Naive thymus-derived CD4-positive, alpha-beta T cell (primary cell): ENCODE data around the gene EGFR. TPM values are rescaled to one million over a fixed set of nuclear protein-coding genes. Genes with fewer than 3 reads are reported as not detected.

ENCODE experiments used
- ATAC-seq: fragments of 150-1000 bp; cut with Tn5 transposase; 2 replicates; pipeline ENCODE4 v1.10.0; 2021; ENCODE audit warnings: mild to moderate bottlenecking, moderate library complexity
- CTCF ChIA-PET: fragments of 350-600 bp; sonication (Branson Sonifier 250); formaldehyde crosslinking; loops from one replicate; lab custom pipeline; 2021; ENCODE audit warnings: antibody characterized with exemption; lab: Charles Lee
- POLR2A ChIA-PET: fragments of 350-600 bp; sonication (Branson Sonifier 250); formaldehyde crosslinking; loops from one replicate; lab custom pipeline; 2021; ENCODE audit warnings: antibody characterized with exemption, inconsistent platforms; lab: Charles Lee
- DNase-seq, 9 donors: peaks; one replicate each; pipeline versions ENCODE4 v3.0.0 to v3.0.0-alpha.2; 2020 to 2022; ENCODE audit warnings: mixed read lengths in 1 of 9
- H3K27ac ChIP-seq: one replicate; pipeline ENCODE4 v1.7.0; 2013; ENCODE audit warnings: mild to moderate bottlenecking, low read depth, low read length, moderate library complexity
- H3K27me3 ChIP-seq, 2 donors: one replicate each; pipeline ENCODE4 v1.7.0; 2013; ENCODE audit warnings: low read length in 2 of 2, mild to moderate bottlenecking in 2 of 2, moderate library complexity in 2 of 2; ENCODE audit not compliant: control insufficient read depth in 2 of 2, insufficient read depth in 2 of 2
- H3K36me3 ChIP-seq, 3 experiments: 1 replicate in 2 of 3; 2 replicates in 1 of 3; pipeline ENCODE4 v1.7.0; 2013; ENCODE audit warnings: low read length in 3 of 3, mild to moderate bottlenecking in 3 of 3, moderate library complexity in 1 of 3; ENCODE audit not compliant: insufficient read depth in 3 of 3, control insufficient read depth in 2 of 3
- H3K4me1 ChIP-seq, 2 donors: one replicate each; pipeline ENCODE4 v1.7.0; 2013; ENCODE audit warnings: low read length in 2 of 2, mild to moderate bottlenecking in 2 of 2, moderate library complexity in 1 of 2; ENCODE audit not compliant: control insufficient read depth in 2 of 2, insufficient read depth in 2 of 2
- H3K4me3 ChIP-seq: 2 replicates; pipeline ENCODE4 v1.7.0; 2013; ENCODE audit warnings: mild to moderate bottlenecking, low read length
- H3K9me3 ChIP-seq, 3 experiments: 1 replicate in 2 of 3; 2 replicates in 1 of 3; pipeline ENCODE4 v1.7.0; 2013; ENCODE audit warnings: low read length in 3 of 3; ENCODE audit not compliant: control insufficient read depth in 2 of 3
- H3K27ac Mint-ChIP-seq, 9 donors: one replicate each; pipeline ENCODE4 v1.8.0; 2020 to 2022; ENCODE audit warnings: mixed read lengths in 9 of 9, mild to moderate bottlenecking in 8 of 9, moderate library complexity in 5 of 9, inconsistent platforms in 2 of 9
- H3K27me3 Mint-ChIP-seq, 5 donors: one replicate each; pipeline ENCODE4 v1.8.0; 2021 to 2022; ENCODE audit warnings: mixed read lengths in 5 of 5, mild to moderate bottlenecking in 1 of 5
- H3K36me3 Mint-ChIP-seq, 5 donors: one replicate each; pipeline ENCODE4 v1.8.0; 2020 to 2022; ENCODE audit warnings: mixed read lengths in 5 of 5, mild to moderate bottlenecking in 3 of 5, inconsistent platforms in 1 of 5
- H3K4me1 Mint-ChIP-seq, 7 donors: one replicate each; pipeline ENCODE4 v1.8.0; 2020 to 2022; ENCODE audit warnings: mixed read lengths in 7 of 7, mild to moderate bottlenecking in 3 of 7, inconsistent platforms in 1 of 7
- H3K4me3 Mint-ChIP-seq, 10 donors: one replicate each; pipeline ENCODE4 v1.8.0; 2020 to 2022; ENCODE audit warnings: mild to moderate bottlenecking in 10 of 10, mixed read lengths in 10 of 10, moderate library complexity in 6 of 10, inconsistent platforms in 2 of 10
- H3K9me3 Mint-ChIP-seq, 11 donors: one replicate each; pipeline ENCODE4 v1.8.0; 2020 to 2022; ENCODE audit warnings: mixed read lengths in 11 of 11, mild to moderate bottlenecking in 4 of 11, inconsistent platforms in 1 of 11, moderate library complexity in 1 of 11
- intact Hi-C, 2 donors: fragments of 100-400 bp; cut with micrococcal nuclease; formaldehyde crosslinking; loops; one replicate each; pipeline ENCODE4 v1.15.1; 2023
- polyA plus RNA-seq, 2 donors: library from polyadenylated mRNA; unstranded; fragments of 300-500 nt; fragmentation: Illumina TruSeq; gene quantifications; one replicate each; pipeline ENCODE4 v1.2.3, GENCODE V29; 2021
- total RNA-seq, 6 experiments: library from RNA in 5 of 6; stranded (reverse) in 5 of 6; gene quantifications; 1 replicate in 5 of 6; 2 replicates in 1 of 6; pipeline ENCODE4 v1.2.3 and lab custom pipeline; 2021 to 2026

The EGFR gene
- total and polyA plus RNA-seq, 7 experiments from 2014 or later: 0.16 TPM; not detected in 6

DNA sequence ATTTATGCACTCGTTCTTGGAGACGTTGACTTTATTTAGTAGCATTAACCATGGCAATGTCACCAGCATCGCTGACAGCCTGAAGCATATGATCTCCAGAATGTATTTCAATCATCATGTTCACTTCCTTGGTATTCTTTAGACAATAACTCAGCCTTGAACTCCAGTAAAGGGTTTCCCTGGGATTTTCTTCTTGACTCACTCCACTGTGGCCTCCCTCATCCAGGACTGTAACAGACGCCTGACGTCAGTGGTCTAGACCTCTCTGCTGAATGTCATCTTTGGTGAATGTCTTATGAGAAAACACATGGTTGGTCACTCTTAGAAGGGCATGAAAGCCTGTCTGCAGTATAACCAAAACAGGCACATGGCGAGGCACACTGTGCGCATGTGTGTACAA is 64.4 kb downstream of the EGFR start:
- ATAC-seq (no peak), DNase-seq (no peak)
- Mint-ChIP-seq H3K4me1 (peaks cover 6 to 21% (median 15%) of the 10 kb centered on the region in 7 donors), H3K27ac (no peak overlapping the region), H3K36me3 (no peaks in the 10 kb centered on the region), H3K27me3 (peaks cover 0 to 26% (median 8%) of the 10 kb centered on the region in 5 donors), H3K9me3 (no peaks in the 10 kb centered on the region), H3K4me3 (no peak overlapping the region)
- Histone ChIP-seq H3K36me3 (no peaks in the 10 kb centered on the region), H3K27me3 (no peaks in the 10 kb centered on the region), H3K4me3 (no peak overlapping the region), H3K9me3 (no peaks in the 10 kb centered on the region), H3K4me1 (peaks cover 0 to 5% of the 10 kb centered on the region in 2 donors), H3K27ac (no peak overlapping the region)
- ChIA-PET POLR2A (no interaction called here), CTCF (no interaction called here)
- intact Hi-C loops: loop anchor here in 1 of 2 donors (10.0 kb wide), 1 partner anchor 172 kb away; no protein-coding TSS in a partner anchor

DNA sequence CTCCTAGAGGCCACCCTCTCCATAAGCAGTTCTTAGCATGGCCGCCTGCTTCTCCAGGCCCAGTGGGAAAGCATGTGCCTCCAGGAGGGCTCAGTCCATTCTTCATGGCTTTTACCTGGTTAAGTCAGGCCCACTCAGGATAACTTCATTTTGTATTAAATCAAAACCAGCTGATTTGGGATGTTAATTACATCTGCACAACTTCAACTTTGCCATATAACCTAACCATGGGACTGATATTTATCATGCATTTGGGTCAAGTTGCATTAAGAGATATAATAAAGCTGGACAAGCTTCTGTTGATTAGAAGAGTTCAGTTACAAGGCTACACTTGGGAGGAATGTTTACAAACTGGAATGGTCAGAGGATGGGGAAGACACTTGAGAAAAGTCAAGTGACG is 65.5 kb downstream of the EGFR start:
- H3K36me3 Mint-ChIP-seq: no peaks in the 10 kb centered on the region
- ChIA-PET CTCF (no interaction called here), POLR2A (no interaction called here)

DNA sequence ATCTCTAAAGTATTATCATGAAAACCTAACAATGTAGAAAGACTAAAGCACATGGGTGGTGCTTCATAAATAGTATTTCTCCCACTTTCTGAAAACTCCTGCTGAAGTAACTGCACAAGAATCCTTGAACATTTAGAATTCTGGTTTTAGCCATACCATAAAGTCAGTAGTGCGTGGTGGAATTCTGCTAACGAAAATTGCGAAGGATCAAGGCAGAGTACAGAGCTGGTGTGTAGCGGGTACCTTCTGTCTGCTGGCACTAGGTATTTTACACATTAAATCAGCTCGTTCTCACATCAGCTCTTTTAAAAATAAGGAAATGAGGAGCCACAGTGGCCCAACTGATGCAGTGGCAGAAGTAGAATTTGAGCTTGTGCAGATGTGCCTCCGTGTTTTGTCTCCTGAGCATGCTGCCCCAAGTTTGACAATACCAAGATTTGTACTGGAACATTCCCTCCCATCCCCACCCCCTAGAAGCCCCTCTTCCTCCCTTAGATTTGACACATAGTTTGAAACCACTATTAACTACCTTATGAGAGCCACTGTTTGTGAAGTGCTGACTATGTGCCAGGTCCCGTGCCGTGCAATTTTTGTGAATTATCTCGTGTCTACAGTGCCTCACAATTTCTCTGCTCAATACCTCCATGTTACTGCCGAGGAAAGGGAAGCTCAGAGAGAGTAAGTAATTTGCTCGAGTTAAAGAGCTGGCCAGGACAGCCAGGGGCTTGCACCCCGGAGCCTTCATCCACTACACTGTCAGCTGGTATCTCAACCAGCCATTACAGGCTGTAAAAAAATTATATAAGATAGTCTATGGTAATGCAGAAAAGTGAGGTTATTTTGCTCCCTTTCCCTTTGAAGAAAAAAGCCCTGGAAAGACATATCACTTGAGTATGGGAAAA is 66.9 kb downstream of the EGFR start:
- peak overlapping the region in 2 of 10 donors; percentile 16 to 59 for H3K4me3 Mint-ChIP-seq
- H3K36me3 Mint-ChIP-seq: no peaks in the 10 kb centered on the region
- H3K27ac ChIP-seq: no peak overlapping the region
- ChIA-PET CTCF (no interaction called here), POLR2A (no interaction called here)
- H3K9me3 ChIP-seq: no peaks in the 10 kb centered on the region
- no peak for ATAC-seq
- H3K4me1 Mint-ChIP-seq: peaks cover 6 to 21% (median 15%) of the 10 kb centered on the region in 7 donors
- no peaks in the 10 kb centered on the region for H3K9me3 Mint-ChIP-seq
- no peak for DNase-seq
- peaks cover 0 to 5% of the 10 kb centered on the region in 2 donors for H3K4me1 ChIP-seq
- intact Hi-C loops: loop anchor here in 1 of 2 donors (10.0 kb wide), 1 partner anchor 169 kb away; no protein-coding TSS in a partner anchor
- H3K27me3 ChIP-seq: no peaks in the 10 kb centered on the region
- peaks cover 0 to 22% (median 8%) of the 10 kb centered on the region in 5 donors for H3K27me3 Mint-ChIP-seq
- no peak overlapping the region for H3K4me3 ChIP-seq
- no peaks in the 10 kb centered on the region for H3K36me3 ChIP-seq
- no peak overlapping the region for H3K27ac Mint-ChIP-seq

More for the DNA sequence above, 65.5 kb downstream of the EGFR start:
- no peak for ATAC-seq
- Mint-ChIP-seq H3K4me1 (peaks cover 6 to 21% (median 15%) of the 10 kb centered on the region in 7 donors), H3K27ac (no peak overlapping the region), H3K27me3 (peaks cover 0 to 26% (median 8%) of the 10 kb centered on the region in 5 donors), H3K4me3 (no peak overlapping the region), H3K9me3 (no peaks in the 10 kb centered on the region)
- H3K36me3 ChIP-seq: no peaks in the 10 kb centered on the region
- H3K4me3 ChIP-seq: no peak overlapping the region
- no peaks in the 10 kb centered on the region for H3K27me3 ChIP-seq
- DNase-seq: no peak
- H3K9me3 ChIP-seq: no peaks in the 10 kb centered on the region
- intact Hi-C loops: loop anchor here in 1 of 2 donors (10.0 kb wide), 1 partner anchor 170 kb away; no protein-coding TSS in a partner anchor
- peaks cover 0 to 5% of the 10 kb centered on the region in 2 donors for H3K4me1 ChIP-seq
- no peak overlapping the region for H3K27ac ChIP-seq

DNA sequence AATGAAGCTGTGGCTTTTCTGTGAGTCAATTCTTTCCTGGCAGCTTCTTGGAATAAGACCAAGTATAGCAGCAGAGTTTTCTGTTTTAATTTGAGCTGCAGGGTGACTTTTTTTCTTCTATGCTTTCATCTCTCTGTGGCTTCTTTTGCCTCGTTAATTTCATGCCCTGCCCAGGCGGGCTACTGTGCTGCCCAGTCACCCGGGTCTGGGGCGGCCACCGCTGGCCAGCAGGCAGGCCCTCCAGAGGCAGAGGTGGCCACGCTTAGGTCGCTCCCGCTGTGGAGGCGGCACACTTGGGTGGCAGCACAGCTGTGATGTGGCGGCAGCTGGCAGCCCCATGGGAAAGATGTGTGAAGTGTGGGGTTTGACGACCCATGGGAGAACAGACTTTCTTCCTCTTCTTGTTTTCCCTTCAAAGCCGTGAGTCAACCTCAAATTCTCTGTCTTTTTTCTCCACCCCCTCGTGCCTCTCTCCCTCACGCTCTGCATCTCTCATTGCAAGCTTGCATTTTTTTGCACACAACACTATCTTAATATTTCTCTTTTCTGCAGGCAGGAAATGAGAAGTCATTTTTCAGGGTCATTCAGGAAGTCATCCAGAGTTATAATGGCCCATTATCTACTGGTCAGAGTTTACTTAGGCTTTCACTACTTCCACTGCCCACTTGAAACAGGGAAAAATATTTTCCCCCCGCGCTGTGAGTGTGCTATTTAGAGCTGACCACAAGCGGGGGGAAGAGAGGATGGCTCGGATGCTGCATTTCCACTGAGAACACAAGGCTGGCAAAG is 67.8 kb downstream of the EGFR start:
- DNase-seq: peak in 1 of 9 donors; percentile 38
- H3K27ac Mint-ChIP-seq: peak overlapping the region in 2 of 9 donors; percentile 7 to 22
- H3K36me3 ChIP-seq: no peaks in the 10 kb centered on the region

GRCh38 chr7:55087521-55087961 is 68.7 kb downstream of the EGFR start:
- Histone ChIP-seq H3K4me1 (peaks cover 0 to 5% of the 10 kb centered on the region in 2 donors), H3K9me3 (no peaks in the 10 kb centered on the region), H3K27ac (no peak overlapping the region), H3K36me3 (no peaks in the 10 kb centered on the region), H3K4me3 (no peak overlapping the region), H3K27me3 (no peaks in the 10 kb centered on the region)
- ATAC-seq: no peak
- Mint-ChIP-seq H3K9me3 (no peaks in the 10 kb centered on the region), H3K4me3 (no peak overlapping the region), H3K36me3 (no peaks in the 10 kb centered on the region), H3K27me3 (peaks cover 0 to 19% (median 8%) of the 10 kb centered on the region in 5 donors), H3K4me1 (peaks cover 6 to 21% (median 15%) of the 10 kb centered on the region in 7 donors), H3K27ac (no peak overlapping the region)
- CTCF ChIA-PET: no interaction called here
- no peak for DNase-seq
- intact Hi-C loops: loop anchor here in 1 of 2 donors (10.0 kb wide), 1 partner anchor 167 kb away; no protein-coding TSS in a partner anchor
- POLR2A ChIA-PET: no interaction called here

More for the DNA sequence above, 67.8 kb downstream of the EGFR start:
- peaks cover 0 to 19% (median 8%) of the 10 kb centered on the region in 5 donors for H3K27me3 Mint-ChIP-seq
- no peaks in the 10 kb centered on the region for H3K36me3 Mint-ChIP-seq
- peaks cover 6 to 21% (median 15%) of the 10 kb centered on the region in 7 donors for H3K4me1 Mint-ChIP-seq
- H3K27me3 ChIP-seq: no peaks in the 10 kb centered on the region
- H3K9me3 Mint-ChIP-seq: no peaks in the 10 kb centered on the region
- H3K4me3 ChIP-seq: no peak overlapping the region
- intact Hi-C loops: loop anchor here in 1 of 2 donors (10.0 kb wide), 1 partner anchor 168 kb away; no protein-coding TSS in a partner anchor
- H3K4me3 Mint-ChIP-seq: peak overlapping the region in 8 of 10 donors; percentile 11 to 61 (median 46)
- no peaks in the 10 kb centered on the region for H3K9me3 ChIP-seq
- ATAC-seq: peak; percentile 42
- POLR2A ChIA-PET: no interaction called here
- peaks cover 0 to 5% of the 10 kb centered on the region in 2 donors for H3K4me1 ChIP-seq
- no peak overlapping the region for H3K27ac ChIP-seq
- CTCF ChIA-PET: no interaction called here

- Mint-ChIP-seq H3K27me3 (peaks cover 0 to 17% (median 8%) of the 10 kb centered on the region in 5 donors), H3K27ac (no peak overlapping the region), H3K4me3 (no peak overlapping the region), H3K4me1 (peaks cover 6 to 21% (median 15%) of the 10 kb centered on the region in 7 donors), H3K36me3 (no peaks in the 10 kb centered on the region), H3K9me3 (no peaks in the 10 kb centered on the region)
- Histone ChIP-seq H3K9me3 (no peaks in the 10 kb centered on the region), H3K4me3 (no peak overlapping the region), H3K36me3 (no peaks in the 10 kb centered on the region), H3K27ac (no peak overlapping the region), H3K27me3 (no peaks in the 10 kb centered on the region), H3K4me1 (peaks cover 0 to 5% of the 10 kb centered on the region in 2 donors)
- DNase-seq: no peak
- ChIA-PET CTCF (no interaction called here), POLR2A (no interaction called here)
- intact Hi-C loops: loop anchor here in 1 of 2 donors (10.0 kb wide), 1 partner anchor 167 kb away; no protein-coding TSS in a partner anchor
- ATAC-seq: no peak
These were observed 69.3 kb downstream of the EGFR start for GRCh38 chr7:55088107-55088506.
